Astrocyte (in vitro differentiated cells and primary cell): Measurements from ENCODE around the gene PIGW. TPM values are rescaled to one million over a fixed set of nuclear protein-coding genes. Genes with fewer than 3 reads are reported as not detected.

Experiments used
- DNase-seq: peaks from one replicate; pipeline ENCODE4 v3.0.0-alpha.2; 2010; ENCODE audit warnings: low read depth
- FAIRE-seq: peaks from 2 replicates; lab custom pipeline; 2011; peaks lifted over from hg19 to GRCh38; lab: Jason Lieb, UNC
- H2AFZ ChIP-seq: 2 replicates; pipeline ENCODE4 v1.6.0; 2012; ENCODE audit warnings: low read depth, low read length, inconsistent platforms
- H3K27ac ChIP-seq: 2 replicates; pipeline ENCODE4 v1.5.1; 2011; ENCODE audit warnings: low read depth, low read length, inconsistent platforms
- H3K27me3 ChIP-seq: 2 replicates; pipeline ENCODE4 v1.6.0; 2011; ENCODE audit warnings: low read length, inconsistent platforms; ENCODE audit not compliant: insufficient read depth
- H3K36me3 ChIP-seq: 2 replicates; pipeline ENCODE4 v1.5.1; 2011; ENCODE audit warnings: low read length, inconsistent platforms; ENCODE audit not compliant: insufficient read depth
- H3K4me1 ChIP-seq: 2 replicates; pipeline ENCODE4 v1.5.1; 2011; ENCODE audit warnings: low read length, inconsistent platforms; ENCODE audit not compliant: insufficient read depth
- H3K4me2 ChIP-seq: 2 replicates; pipeline ENCODE4 v1.6.0; 2012; ENCODE audit warnings: low read length, inconsistent platforms
- H3K4me3 ChIP-seq: 2 replicates; pipeline ENCODE4 v1.5.1; 2011; ENCODE audit warnings: low read depth, mild to moderate bottlenecking, low read length, inconsistent platforms; ENCODE audit not compliant: insufficient read depth
- H3K79me2 ChIP-seq: 2 replicates; pipeline ENCODE4 v1.6.0; 2012; ENCODE audit warnings: mild to moderate bottlenecking, low read length, inconsistent platforms; ENCODE audit not compliant: insufficient read depth
- H3K9ac ChIP-seq: 2 replicates; pipeline ENCODE4 v1.6.0; 2012; ENCODE audit warnings: mild to moderate bottlenecking, low read length, inconsistent platforms
- H3K9me3 ChIP-seq: 2 replicates; pipeline ENCODE4 v1.5.1; 2012; ENCODE audit warnings: low read depth, mild to moderate bottlenecking, low read length, inconsistent platforms; ENCODE audit not compliant: insufficient read depth
- H4K20me1 ChIP-seq: 2 replicates; pipeline ENCODE4 v1.6.0; 2012; ENCODE audit warnings: low read length, inconsistent platforms; ENCODE audit not compliant: insufficient read depth
- H3K27ac Mint-ChIP-seq: one replicate; pipeline ENCODE4 v1.8.0; 2021; ENCODE audit warnings: mild to moderate bottlenecking, mixed read lengths; ENCODE audit not compliant: unreplicated experiment
- H3K27me3 Mint-ChIP-seq: one replicate; pipeline ENCODE4 v1.8.0; 2021; ENCODE audit warnings: low read depth, mixed read lengths; ENCODE audit not compliant: unreplicated experiment
- H3K36me3 Mint-ChIP-seq: one replicate; pipeline ENCODE4 v1.8.0; 2021; ENCODE audit warnings: low read depth, mixed read lengths; ENCODE audit not compliant: unreplicated experiment
- H3K4me1 Mint-ChIP-seq: one replicate; pipeline ENCODE4 v1.8.0; 2021; ENCODE audit warnings: low read depth, mixed read lengths; ENCODE audit not compliant: unreplicated experiment
- H3K4me3 Mint-ChIP-seq: one replicate; pipeline ENCODE4 v1.8.0; 2021; ENCODE audit warnings: mild to moderate bottlenecking, moderate library complexity, mixed read lengths; ENCODE audit not compliant: unreplicated experiment
- H3K9me3 Mint-ChIP-seq: one replicate; pipeline ENCODE4 v1.8.0; 2021; ENCODE audit warnings: mild to moderate bottlenecking, mixed read lengths; ENCODE audit not compliant: unreplicated experiment
- EZH2 ChIP-seq: IDR thresholded peaks from 2 replicates; pipeline ENCODE4 v1.6.1; 2012; ENCODE audit warnings: mild to moderate bottlenecking, low read length, inconsistent platforms; ENCODE audit not compliant: insufficient read depth
- total RNA-seq: library from RNA; stranded (reverse); gene quantifications from 2 replicates; pipeline ENCODE4 v1.2.1, GENCODE V29; 2021
- TF ChIP-seq, protein P1 (sequence below): IDR thresholded peaks from 2 replicates; pipeline ENCODE4 v1.5.1; 2011; ENCODE audit warnings: low read depth, mild to moderate bottlenecking, inconsistent platforms, low read length, moderate library complexity; ENCODE audit not compliant: insufficient read depth

Gene PIGW
- total RNA-seq, 1 donor from 2014 or later = 8.4 TPM

DNA sequence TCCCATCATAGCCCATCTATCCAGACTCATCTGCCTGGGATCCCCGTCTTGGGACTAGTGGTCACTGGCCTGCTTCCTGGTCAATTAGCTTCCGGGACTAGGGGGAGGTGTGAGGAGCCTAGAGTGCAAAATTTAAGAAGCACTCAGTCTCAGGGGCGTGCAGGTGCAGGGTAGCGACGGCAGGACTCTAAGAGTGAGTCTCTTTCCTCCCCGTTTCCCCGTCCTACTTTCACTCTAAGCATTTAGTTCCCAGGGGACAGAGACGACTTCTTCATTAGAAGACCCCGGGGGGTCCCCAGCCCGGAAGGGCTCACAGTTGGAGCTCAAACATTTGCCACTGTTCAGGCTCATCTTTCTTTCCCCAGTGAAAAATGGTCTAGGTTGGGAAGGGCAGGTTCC is 49.0 kb upstream of the PIGW start:
- Histone ChIP-seq H3K4me2 (peak overlapping the region; percentile 94), H4K20me1 (peaks cover 16% of the 10 kb centered on the region), H3K79me2 (peaks cover 38% of the 10 kb centered on the region), H3K27me3 (peaks cover 10% of the 10 kb centered on the region), H3K4me1 (peaks cover 21% of the 10 kb centered on the region), H3K9me3 (no peaks in the 10 kb centered on the region), H3K9ac (peak overlapping the region; percentile 81), H3K4me3 (peak overlapping the region; percentile 66), H3K36me3 (no peaks in the 10 kb centered on the region), H3K27ac (no peak overlapping the region), H2AFZ (peak overlapping the region; percentile 91)
- H3K36me3 Mint-ChIP-seq = peaks cover 2% of the 10 kb centered on the region
- H3K4me1 Mint-ChIP-seq = peaks cover 1% of the 10 kb centered on the region
- DNase-seq (no peak), FAIRE-seq (no peak)
- TF ChIP-seq, protein P1, sequence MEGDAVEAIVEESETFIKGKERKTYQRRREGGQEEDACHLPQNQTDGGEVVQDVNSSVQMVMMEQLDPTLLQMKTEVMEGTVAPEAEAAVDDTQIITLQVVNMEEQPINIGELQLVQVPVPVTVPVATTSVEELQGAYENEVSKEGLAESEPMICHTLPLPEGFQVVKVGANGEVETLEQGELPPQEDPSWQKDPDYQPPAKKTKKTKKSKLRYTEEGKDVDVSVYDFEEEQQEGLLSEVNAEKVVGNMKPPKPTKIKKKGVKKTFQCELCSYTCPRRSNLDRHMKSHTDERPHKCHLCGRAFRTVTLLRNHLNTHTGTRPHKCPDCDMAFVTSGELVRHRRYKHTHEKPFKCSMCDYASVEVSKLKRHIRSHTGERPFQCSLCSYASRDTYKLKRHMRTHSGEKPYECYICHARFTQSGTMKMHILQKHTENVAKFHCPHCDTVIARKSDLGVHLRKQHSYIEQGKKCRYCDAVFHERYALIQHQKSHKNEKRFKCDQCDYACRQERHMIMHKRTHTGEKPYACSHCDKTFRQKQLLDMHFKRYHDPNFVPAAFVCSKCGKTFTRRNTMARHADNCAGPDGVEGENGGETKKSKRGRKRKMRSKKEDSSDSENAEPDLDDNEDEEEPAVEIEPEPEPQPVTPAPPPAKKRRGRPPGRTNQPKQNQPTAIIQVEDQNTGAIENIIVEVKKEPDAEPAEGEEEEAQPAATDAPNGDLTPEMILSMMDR = no peak
- no peak for TF ChIP-seq EZH2
- H3K27ac Mint-ChIP-seq = peak overlapping the region; percentile 47
- peak overlapping the region; percentile 98 for H3K4me3 Mint-ChIP-seq
- H3K9me3 Mint-ChIP-seq = no peaks in the 10 kb centered on the region
- peaks cover 20% of the 10 kb centered on the region for H3K27me3 Mint-ChIP-seq

DNA sequence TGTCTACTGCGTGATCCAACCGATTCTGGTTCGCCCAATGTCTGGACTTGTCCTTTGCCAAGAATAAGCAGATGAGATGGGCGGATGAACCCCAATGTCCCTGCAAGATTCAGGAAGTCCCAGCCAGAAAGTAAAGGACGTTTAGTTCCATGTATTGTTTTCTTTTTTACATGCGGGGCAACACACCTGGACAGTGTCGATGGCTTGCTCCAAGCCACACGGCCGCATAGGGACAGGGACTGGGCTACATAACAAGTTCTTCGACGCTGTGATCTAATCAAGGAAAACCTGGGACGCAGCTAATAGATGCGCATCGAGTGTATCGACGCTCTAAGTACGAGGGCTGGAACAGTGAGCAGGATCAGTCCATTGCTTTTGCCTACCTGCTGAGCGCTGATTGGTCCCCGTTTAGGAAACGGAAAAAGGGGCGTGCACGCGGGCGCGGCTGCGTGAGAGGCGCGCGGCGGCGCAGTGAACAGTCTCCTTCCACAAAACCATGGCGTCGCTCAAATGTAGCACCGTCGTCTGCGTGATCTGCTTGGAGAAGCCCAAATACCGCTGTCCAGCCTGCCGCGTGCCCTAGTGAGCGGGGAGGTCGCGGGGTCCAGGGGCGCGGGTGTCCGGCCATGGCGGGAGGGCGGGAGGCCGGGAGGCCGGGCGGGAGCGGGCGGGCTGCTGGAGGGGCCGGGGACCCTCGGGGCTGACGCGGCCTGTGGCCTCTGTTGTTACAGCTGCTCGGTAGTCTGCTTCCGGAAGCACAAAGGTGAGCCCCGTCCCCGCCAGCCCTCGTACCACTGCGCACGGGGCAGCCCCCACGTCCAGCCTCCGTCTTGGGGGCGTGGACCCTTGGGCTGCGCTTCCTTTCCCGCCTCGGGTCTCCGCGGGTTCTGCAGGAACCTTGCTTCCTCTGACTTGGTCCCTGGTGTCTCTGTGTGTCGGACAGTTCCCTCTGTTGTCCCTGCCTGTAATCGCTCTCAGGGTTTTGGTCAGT is 48.3 kb upstream of the PIGW start, which contains the start of gene ZNHIT3:
TSS of gene ZNHIT3 (plus strand) at position 478 of the 991 bp plus-strand sequence. CDS start at position 497, 19 bp downstream.
- H2AFZ ChIP-seq = peak within 1 kb of the TSS; percentile 91
- peaks cover 45% of the 10 kb centered on the region for H3K79me2 ChIP-seq
- peak within 1 kb of the TSS; percentile 81 for H3K9ac ChIP-seq
- peaks cover 22% of the 10 kb centered on the region for H4K20me1 ChIP-seq
- no peak for FAIRE-seq
- H3K9me3 ChIP-seq = no peaks in the 10 kb centered on the region
- TF ChIP-seq EZH2 = no peak
- TF ChIP-seq, protein P1 = no peak
- Mint-ChIP-seq H3K27ac (peak within 1 kb of the TSS; percentile 83), H3K9me3 (no peaks in the 10 kb centered on the region), H3K4me1 (peaks cover 1% of the 10 kb centered on the region), H3K27me3 (peaks cover 16% of the 10 kb centered on the region), H3K4me3 (peak within 1 kb of the TSS; percentile 98), H3K36me3 (peaks cover 3% of the 10 kb centered on the region)
- peak within 1 kb of the TSS; percentile 66 for H3K4me3 ChIP-seq
- peak within 1 kb of the TSS; percentile 94 for H3K4me2 ChIP-seq
- peaks cover 10% of the 10 kb centered on the region for H3K27me3 ChIP-seq
- peak; percentile 93 for DNase-seq
- no peaks in the 10 kb centered on the region for H3K36me3 ChIP-seq
- peaks cover 21% of the 10 kb centered on the region for H3K4me1 ChIP-seq
- H3K27ac ChIP-seq = no peak within 1 kb of the TSS
